Activated CD8-positive, alpha-beta memory T cell treated with anti-CD3 and anti-CD28 coated beads, Interleukin-2, amount 50 U/mL, for 24 hours (primary cell): ENCODE data around the gene CHGA.

Experiments
- DNase-seq: peaks from one replicate; pipeline ENCODE4 v3.0.0-alpha.2; 2020; ENCODE audit errors: extremely low read depth

CHGA gene

GRCh38 chr14:92905667-92906066, 17.3 kb upstream of the CHGA start:
- no peak for DNase-seq

GRCh38 chr14:92906420-92906819, 16.5 kb upstream of the CHGA start:
- no peak for DNase-seq

DNA sequence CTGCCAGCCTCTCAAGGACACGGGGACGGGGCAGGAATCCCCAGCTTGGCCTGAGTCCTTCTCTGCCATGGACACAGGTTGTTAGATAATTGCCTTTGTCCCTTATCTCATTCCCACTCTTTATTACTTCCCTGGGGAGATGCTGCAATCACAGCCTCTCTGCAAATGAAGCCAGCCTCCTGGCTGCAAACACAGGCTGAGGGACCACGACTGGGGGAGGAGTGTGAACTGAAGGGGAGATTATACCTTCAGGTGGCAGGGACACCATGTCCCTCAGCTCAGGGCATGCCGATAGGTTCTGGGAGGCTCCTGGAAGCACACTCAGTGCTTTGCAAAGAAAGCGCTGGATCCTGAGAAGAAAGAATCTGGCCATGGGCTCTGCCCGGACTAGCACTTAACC, 16.1 kb upstream of the CHGA start:
- DNase-seq: no peak

DNA sequence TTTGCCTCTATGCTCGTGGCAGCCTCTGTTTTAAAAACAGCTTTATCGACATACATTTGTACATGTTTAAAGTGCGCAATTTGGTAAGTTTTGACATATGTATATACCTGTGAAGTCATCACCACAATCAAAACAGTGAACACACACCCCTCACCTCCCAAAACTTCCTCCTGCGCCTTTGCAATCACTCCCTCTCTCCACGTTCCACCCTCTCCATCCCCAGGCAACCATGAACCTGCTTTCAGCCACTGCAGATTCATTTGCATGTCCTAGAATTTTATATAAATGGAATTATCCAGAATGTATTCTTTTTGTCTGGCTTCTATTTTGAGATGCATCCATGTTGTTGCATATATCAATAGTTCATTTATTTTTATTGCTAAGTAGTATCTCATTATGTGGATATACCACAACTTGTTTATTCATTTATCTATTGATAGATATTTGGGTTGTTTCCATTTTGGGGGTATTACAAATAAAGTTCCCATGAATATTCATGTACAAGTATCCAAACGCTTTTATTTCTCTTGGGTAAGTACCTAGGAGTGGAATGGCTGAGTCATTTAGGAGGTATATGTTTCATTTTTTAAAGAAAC, 15.5 kb upstream of the CHGA start:
- no peak for DNase-seq

GRCh38 chr14:92914087-92914656, 8.8 kb upstream of the CHGA start:
- no peak for DNase-seq

GRCh38 chr14:92916201-92916600, 6.7 kb upstream of the CHGA start:
- no peak for DNase-seq

DNA sequence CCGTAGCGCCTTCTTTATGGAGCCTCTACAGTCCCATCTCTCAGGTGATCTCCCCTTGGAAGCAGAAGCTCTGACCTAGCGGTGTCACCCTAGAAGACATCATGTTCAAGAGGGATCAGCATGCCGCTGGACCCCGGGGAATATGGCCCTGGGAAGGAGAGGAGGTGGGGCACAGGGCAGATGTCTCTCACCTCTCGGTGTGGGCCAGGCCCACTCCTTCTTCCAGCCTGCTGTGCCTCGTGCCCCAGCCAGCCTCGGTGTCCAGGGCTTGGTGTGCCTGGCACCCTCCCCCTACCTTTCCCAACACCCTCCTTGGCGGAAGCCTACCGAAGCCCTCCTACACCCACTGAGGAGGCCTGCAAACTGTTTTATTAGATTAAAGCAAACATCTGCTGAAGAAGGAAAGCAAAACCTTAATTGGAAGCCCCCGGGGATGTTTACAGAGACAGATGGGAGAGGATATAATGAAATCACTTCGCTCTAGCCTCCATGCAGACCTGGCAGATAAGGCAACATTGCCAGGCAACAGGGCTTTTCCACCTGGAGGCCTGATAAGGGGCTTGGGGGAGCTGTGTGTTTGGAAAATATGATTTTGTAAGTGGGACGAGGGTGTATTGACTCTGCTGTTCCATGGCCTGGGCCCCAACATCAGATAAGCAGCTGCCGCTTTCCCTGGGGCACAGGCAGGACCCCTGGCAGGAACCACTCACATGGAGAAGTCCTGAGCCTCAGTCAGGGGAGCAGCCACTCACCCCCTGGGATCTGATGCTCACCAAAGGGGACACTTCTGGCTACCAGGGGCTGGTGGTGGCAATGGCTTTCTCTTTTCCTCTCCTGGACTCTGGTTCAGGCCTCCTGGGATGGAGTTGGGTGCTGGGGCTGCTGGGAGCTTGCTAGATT, 5.7 kb upstream of the CHGA start:
- no peak for DNase-seq

GRCh38 chr14:92917956-92918355, 5.0 kb upstream of the CHGA start:
- DNase-seq: no peak

GRCh38 chr14:92920001-92920400, 2.9 kb upstream of the CHGA start:
- DNase-seq: no peak

GRCh38 chr14:92922155-92922735, 705 bp upstream of the CHGA start:
- DNase-seq: no peak

DNA sequence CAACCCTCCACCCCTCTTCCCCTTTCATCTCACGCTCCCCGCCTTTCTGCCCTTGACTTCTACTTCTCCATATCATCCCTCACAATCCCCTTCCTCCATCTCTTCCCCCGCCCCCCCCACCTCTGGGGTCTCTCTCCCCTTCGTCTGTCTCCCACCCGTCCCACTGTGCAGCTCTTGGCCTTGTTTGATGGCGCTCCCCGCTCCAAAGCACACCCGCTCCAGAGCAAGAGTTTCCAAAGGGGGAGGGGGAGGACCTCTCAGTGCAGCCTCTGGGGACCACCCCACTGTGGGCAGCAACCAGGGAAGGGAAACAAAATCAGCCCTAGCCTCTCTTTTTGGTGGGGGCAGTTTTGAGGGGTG, 774 bp downstream of the CHGA start:
- no peak for DNase-seq

- no peak for DNase-seq
Measured at GRCh38 chr14:92924247-92924646, 1.3 kb downstream of the CHGA start.

DNA sequence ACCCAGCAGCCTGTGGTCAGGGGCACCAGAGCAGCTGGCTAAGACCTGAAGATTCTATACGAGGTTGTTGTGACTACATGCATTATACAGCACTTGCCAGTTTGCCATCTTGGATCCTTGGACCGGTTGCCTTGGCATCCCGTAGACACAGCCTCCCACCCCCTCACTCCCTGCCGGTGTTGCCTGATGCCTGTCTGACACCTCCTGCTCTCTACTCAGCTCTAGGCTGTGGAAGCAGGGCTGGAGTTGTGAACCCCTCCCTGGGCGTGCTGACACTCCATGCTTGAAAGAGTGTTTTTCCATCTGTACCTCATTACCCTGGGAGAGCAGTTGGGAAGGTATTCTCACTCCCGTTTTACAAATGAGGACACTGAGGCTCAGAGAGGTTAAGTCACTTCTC, 2.5 kb downstream of the CHGA start:
- no peak for DNase-seq

- DNase-seq: no peak
Measured at GRCh38 chr14:92926180-92926845, 3.4 kb downstream of the CHGA start.

DNA sequence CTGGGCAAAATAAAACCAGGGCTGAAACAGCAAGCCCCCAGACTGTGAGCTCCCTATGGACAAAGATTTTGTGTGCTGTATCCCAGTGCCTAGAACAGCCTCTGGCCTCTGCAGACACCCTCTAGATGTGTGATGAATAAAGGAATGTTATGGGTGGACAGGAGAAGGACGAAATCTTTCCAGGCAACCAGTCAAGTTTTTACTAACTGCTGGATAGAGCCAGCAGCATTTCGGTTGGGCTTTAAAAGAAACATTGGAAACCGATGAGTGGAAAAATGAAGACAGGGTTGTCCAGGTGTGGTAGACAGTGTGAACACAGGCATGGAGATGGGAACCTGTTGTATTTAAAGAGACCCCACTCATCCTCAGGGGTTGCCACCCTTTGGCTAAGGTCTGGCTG, 4.0 kb downstream of the CHGA start:
- DNase-seq: no peak

GRCh38 chr14:92927349-92928257, 4.7 kb downstream of the CHGA start:
- DNase-seq: no peak

- no peak for DNase-seq
Measured at GRCh38 chr14:92928258-92928629, 5.3 kb downstream of the CHGA start.

DNA sequence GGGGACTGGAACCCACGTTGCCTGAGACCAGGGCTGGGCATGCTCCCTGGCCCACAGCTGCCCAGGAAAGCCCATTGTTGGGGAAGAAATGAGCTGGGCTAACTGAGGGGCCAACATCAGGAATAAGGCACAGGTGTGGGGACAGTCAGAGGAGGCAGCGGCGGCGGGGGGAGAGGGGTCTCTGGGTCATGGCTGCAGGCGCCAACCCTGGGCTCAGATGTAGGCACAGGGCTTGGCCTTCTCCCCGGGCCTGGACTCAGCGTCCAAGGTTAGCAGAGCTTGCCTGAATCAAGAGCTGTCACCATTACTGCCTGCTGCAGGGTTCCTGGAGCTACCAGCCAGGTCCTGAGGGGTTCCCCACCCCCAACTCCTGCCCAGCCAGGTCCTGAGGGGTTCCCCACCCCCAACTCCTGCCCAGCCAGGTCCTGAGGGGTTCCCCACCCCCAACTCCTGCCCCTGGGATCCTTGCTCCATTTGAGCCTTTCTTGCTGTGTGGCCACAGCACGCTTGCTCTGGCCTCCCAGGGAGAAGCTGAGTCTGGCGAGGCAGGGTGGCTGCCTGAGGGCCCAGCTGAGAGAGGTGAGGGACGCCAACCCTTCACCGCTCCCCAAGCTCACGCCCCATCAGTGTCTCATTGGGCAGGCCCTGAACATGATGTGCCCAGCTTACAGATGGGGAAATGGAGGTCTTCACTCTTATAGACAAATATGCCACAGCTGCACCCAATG, 6.2 kb downstream of the CHGA start:
- no peak for DNase-seq

- DNase-seq: no peak
Measured at GRCh38 chr14:92929689-92930608, 7.0 kb downstream of the CHGA start.
